GM12891 (cell line): ENCODE data around the gene ZNF346.

ENCODE experiments used
- POLR2A ChIP-seq: IDR thresholded peaks from 2 replicates; pipeline ENCODE4 v1.6.1; 2011; ENCODE audit warnings: low read depth, low read length, control low read depth
- TAF1 ChIP-seq: IDR thresholded peaks from 2 replicates; pipeline ENCODE4 v1.6.1; 2011; ENCODE audit warnings: low read depth, low read length, control low read depth

DNA sequence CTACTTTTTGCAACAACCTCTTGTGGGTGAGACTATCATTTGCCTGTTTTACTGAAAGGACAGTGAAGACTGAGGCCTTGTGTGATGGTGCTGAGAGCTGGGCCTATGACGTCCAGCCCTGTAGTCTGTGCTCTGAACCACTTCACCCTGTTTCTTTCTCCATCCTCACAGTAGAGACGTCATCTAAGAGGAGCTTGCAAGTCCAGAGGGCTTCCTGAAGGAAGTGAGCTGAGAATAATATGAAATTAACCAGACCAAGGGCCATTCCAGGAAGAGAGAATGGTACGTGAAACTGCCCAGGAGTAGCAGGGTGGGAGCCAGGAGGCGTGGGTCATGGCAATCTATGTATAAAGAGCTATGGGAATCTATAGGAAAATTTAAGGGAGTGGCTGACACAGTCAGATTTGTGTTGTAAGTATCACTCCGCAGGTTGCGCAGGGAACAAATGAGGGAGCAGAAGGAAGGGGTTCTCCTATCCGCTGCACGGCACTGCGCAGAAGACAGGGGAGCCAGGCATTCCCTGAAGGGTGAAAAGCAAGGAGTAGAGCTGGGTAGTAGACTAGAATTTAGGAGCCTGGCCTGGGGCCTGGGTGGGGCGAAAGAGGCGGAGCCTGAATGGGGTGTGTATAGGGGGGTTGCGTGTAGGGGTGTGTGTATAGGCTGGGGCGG is 63.6 kb downstream of the ZNF346 start:
- TF ChIP-seq TAF1 (no peak), POLR2A (no peak)
